Sigmoid colon (tissue), 4 donors: Measurements from ENCODE around the gene MACROD2.

Experiments
- CTCF ChIP-seq, 4 experiments: fragments of 450-650 bp in 3 of 4; fragments of 200-600 bp in 1 of 4; IDR thresholded peaks; one replicate each; pipeline ENCODE4 v1.5.1; 2016 to 2019; ENCODE audit warnings: antibody characterized with exemption in 4 of 4, mild to moderate bottlenecking in 3 of 4, moderate library complexity in 2 of 4
- EP300 ChIP-seq, 4 donors: sonication (generic); formaldehyde crosslinking; IDR thresholded peaks; one replicate each; pipeline ENCODE4 v1.6.1; 2017; ENCODE audit warnings: antibody characterized with exemption in 4 of 4
- POLR2A ChIP-seq, 2 donors: fragments of 450-650 bp; IDR thresholded peaks; one replicate each; pipeline ENCODE4 v1.6.1; 2016; ENCODE audit warnings: antibody characterized with exemption in 2 of 2, mild to moderate bottlenecking in 2 of 2, moderate library complexity in 2 of 2
- POLR2AphosphoS5 ChIP-seq, 4 donors: sonication (generic); formaldehyde crosslinking; IDR thresholded peaks; one replicate each; pipeline ENCODE4 v1.6.1; 2017; ENCODE audit warnings: antibody characterized with exemption in 4 of 4

DNA sequence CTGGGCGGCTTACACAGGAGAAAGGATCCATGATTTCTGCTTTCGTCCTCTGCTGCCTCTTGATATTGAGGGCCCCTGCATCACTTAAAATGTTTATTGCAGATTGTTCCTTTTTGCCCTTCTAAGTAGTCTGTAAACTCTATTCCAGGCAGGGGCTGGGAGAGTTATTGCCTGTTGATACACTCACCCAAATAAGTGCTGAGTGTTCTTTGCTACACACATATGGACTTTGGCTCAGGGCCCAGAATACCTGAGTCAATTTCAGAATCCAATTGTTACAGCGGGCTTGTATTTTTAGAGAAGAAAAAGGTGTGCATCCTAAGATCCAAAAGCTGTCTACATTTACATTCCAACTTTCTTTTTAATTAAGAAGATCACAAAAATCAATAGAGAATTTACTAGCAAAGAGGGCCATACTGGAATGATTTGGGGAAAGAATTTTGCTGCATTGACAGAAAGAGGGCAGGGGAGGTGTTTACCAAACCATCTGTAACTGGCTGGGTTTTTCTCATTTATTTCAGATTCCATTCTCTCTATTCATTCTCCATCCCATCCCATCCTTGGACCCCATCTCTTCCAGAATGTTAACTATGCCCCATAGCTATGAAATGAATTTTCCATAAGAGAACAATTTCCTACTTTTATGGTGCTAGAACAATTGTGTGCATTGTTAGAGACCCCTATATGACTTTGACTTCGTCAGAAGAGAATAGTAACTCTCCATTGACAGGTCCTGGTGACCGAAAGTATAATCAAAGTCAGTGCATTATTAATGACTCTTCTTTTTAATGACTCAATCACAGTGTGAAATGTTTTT lies 1302.0 kb downstream of the MACROD2 start:
- TF ChIP-seq EP300 (IDR thresholded peaks at IDR 0.05) (no peak), CTCF (IDR thresholded peaks at IDR 0.05) (no peak), POLR2A (IDR thresholded peaks at IDR 0.05) (no peak), POLR2AphosphoS5 (IDR thresholded peaks at IDR 0.05) (no peak)
